Psoas muscle (tissue), 8 donors: Measurements from ENCODE around the gene SLC29A1. TPM values are rescaled to one million over a fixed set of nuclear protein-coding genes. Genes with fewer than 3 reads are reported as not detected.

Experiments
- ATAC-seq, 4 donors: fragments of 200-7000 bp; cut with Tn5 transposase; one replicate each; pipeline ENCODE4 v1.9.1; 2020; ENCODE audit warnings: moderate library complexity in 3 of 4, mild to moderate bottlenecking in 2 of 4
- DNase-seq, 2 donors: peaks; one replicate each; pipeline ENCODE4 v3.0.0-alpha.2; 2020
- H3K27ac ChIP-seq: fragments of 200-600 bp; one replicate; pipeline ENCODE4 v1.8.0; 2022
- H3K27me3 ChIP-seq, 3 donors: fragments of 200-600 bp in 1 of 3; one replicate each; pipeline versions ENCODE4 v1.6.1 to v1.8.0; 2013 to 2022; ENCODE audit warnings: low read length in 2 of 3, mild to moderate bottlenecking in 2 of 3, moderate library complexity in 1 of 3; ENCODE audit not compliant: insufficient read depth in 3 of 3
- H3K36me3 ChIP-seq, 2 donors: fragments of 200-600 bp in 1 of 2; one replicate each; pipeline versions ENCODE4 v1.6.1 to v1.8.0; 2013 to 2022; ENCODE audit warnings: low read depth in 1 of 2, mild to moderate bottlenecking in 1 of 2, moderate library complexity in 1 of 2; ENCODE audit not compliant: insufficient read depth in 1 of 2
- H3K4me1 ChIP-seq: fragments of 200-600 bp; one replicate; pipeline ENCODE4 v1.8.0; 2022
- H3K4me3 ChIP-seq: fragments of 200-600 bp; one replicate; pipeline ENCODE4 v1.8.0; 2022; ENCODE audit warnings: mild to moderate bottlenecking
- H3K9me3 ChIP-seq: fragments of 200-600 bp; one replicate; pipeline ENCODE4 v1.8.0; 2022
- WGBS, 3 donors: extraction: QIAGEN DNeasy Blood & Tissue Kit; methylation state at CpG; one replicate each; pipeline versions ENCODE4 v1.1.6 to v1.1.7; 2013; 5-methylcytosine and 5-hydroxymethylcytosine counted together
- intact Hi-C, 2 donors: fragments of 100-400 bp; cut with DNase I; formaldehyde crosslinking; loops; one replicate each; pipeline versions ENCODE4 v1.11.0 to v1.14.2; 2022
- polyA plus RNA-seq, 3 donors: library from polyadenylated mRNA; stranded (reverse); fragments of 200-250 nt; gene quantifications; one replicate each; pipeline ENCODE4 v1.2.3, GENCODE V29; 2013
- total RNA-seq, 4 donors: library from RNA; stranded (reverse); fragmentation: NEBNext Ultra II Directional in 2 of 4; extraction: Animal tissue kit (Norgen Biotek cat#: 25700) in 2 of 4; gene quantifications; one replicate each; pipeline versions ENCODE4 v1.2.1 to v1.2.4, GENCODE V29; 2021 to 2023
- TF ChIP-seq, protein P1 (sequence below): fragments of 200-600 bp; IDR thresholded peaks from one replicate; pipeline ENCODE4 v1.8.0; 2022; ENCODE audit warnings: antibody characterized with exemption
- donor health status: healthy with polysubstance abuse.
- donor health status: DM: no; HTN: no; CAD: no; lungs with moderate emphysema.
- donor health status: Bipolar disorder and iron deficiency.
- donor health status: healthy.
- donor health status: DM: yes; HTN: yes; CAD: no.
- donor health status: DM: no; HTN: no; CAD: no.
- donor health status: DM: no; HTN: no; CAD: no.
- donor health status: DM: yes; HTN: yes; CAD: no.

Gene SLC29A1
- total and polyA plus RNA-seq, 7 donors, result 29.1 to 80.7 (median 39.7) TPM

DNA sequence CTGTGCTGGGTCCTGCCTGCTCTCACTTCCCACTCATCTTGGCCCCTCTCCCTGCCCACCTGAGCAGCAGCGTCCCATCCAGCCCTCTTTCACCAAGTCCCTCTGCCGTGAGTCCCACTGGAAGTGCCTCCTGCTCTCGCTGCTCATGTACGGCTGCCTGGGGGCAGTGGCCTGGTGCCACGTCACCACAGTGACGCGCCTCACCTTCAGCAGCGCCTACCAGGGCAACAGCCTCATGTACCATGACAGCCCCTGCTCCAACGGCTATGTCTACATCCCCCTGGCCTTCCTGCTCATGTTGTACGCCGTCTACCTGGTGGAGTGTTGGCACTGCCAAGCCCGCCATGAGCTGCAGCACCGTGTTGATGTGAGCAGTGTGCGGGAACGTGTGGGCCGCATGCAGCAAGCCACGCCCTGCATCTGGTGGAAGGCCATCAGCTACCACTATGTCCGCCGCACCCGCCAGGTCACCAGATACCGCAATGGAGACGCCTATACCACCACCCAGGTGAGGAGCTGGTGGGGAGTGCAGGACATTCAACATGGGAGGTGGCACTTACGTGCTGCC, 49.7 kb downstream of the SLC29A1 start:
- H3K36me3 ChIP-seq, result no peaks in the 10 kb centered on the region
- H3K27me3 ChIP-seq, result peaks cover 0 to 46% (median 15%) of the 10 kb centered on the region in 3 donors
- no peak overlapping the region for H3K4me3 ChIP-seq
- H3K9me3 ChIP-seq, result no peaks in the 10 kb centered on the region
- TF ChIP-seq, protein P1, sequence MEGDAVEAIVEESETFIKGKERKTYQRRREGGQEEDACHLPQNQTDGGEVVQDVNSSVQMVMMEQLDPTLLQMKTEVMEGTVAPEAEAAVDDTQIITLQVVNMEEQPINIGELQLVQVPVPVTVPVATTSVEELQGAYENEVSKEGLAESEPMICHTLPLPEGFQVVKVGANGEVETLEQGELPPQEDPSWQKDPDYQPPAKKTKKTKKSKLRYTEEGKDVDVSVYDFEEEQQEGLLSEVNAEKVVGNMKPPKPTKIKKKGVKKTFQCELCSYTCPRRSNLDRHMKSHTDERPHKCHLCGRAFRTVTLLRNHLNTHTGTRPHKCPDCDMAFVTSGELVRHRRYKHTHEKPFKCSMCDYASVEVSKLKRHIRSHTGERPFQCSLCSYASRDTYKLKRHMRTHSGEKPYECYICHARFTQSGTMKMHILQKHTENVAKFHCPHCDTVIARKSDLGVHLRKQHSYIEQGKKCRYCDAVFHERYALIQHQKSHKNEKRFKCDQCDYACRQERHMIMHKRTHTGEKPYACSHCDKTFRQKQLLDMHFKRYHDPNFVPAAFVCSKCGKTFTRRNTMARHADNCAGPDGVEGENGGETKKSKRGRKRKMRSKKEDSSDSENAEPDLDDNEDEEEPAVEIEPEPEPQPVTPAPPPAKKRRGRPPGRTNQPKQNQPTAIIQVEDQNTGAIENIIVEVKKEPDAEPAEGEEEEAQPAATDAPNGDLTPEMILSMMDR, result no peak
- 84 to 86% (median 85%) methylated on average over 23 of the region's 23 CpGs for WGBS, 3 donors
- ATAC-seq (no peak), DNase-seq (peak in 1 of 2 donors; percentile 25)
- intact Hi-C loops, result no loop called here
- no peaks in the 10 kb centered on the region for H3K4me1 ChIP-seq
- no peak overlapping the region for H3K27ac ChIP-seq

DNA sequence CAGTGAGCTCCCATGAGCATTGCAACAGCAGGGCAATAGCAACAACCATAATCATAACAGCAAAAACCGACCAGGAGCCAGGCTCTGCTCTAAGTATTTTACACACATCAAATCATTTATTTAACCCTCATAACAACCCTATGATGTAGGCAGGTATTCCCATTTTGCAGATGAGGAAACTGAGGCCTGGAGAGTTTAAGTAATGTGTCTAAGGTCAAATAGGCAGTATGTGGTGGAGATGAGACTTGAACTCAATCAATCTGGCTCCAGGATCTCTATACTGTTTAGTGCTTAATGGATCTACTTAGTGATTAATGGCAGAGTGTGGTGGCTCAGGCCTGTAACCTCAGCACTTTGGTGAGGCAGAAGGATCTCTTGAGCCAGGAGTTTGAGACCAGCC, 50.2 kb downstream of the SLC29A1 start:
- no peak overlapping the region for H3K27ac ChIP-seq
- no peak for DNase-seq
- H3K9me3 ChIP-seq, result no peaks in the 10 kb centered on the region
- 63 to 66% (median 65%) methylated on average over 1 of the region's 1 CpG for WGBS, 3 donors
- H3K4me3 ChIP-seq, result no peak overlapping the region
- H3K4me1 ChIP-seq, result no peaks in the 10 kb centered on the region
- TF ChIP-seq, protein P1, result no peak
- no peaks in the 10 kb centered on the region for H3K36me3 ChIP-seq
- no peak for ATAC-seq
- H3K27me3 ChIP-seq, result peaks cover 0 to 46% (median 16%) of the 10 kb centered on the region in 3 donors
- intact Hi-C loops, result no loop called here

DNA sequence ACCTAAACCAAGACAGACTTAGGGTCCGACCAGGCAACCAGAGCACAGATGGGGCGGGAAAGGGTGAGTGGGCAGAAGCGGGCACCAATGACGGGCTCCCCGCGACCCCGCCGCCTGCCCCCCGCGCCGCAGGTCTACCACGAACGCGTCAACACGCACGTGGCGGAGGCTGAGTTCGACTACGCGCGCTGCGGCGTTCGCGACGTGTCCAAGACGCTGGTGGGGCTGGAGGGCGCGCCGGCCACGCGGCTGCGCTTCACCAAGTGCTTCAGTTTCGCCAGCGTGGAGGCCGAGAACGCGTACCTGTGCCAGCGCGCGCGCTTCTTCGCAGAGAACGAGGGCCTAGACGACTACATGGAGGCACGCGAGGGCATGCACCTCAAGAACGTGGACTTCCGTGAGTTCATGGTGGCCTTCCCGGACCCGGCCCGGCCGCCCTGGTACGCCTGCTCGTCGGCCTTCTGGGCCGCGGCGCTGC, 51.9 kb downstream of the SLC29A1 start:
- no peaks in the 10 kb centered on the region for H3K4me1 ChIP-seq
- WGBS, 3 donors, result 84 to 92% (median 87%) methylated on average over 55 to 59 of the region's 59 CpGs
- H3K36me3 ChIP-seq, result no peaks in the 10 kb centered on the region
- peak overlapping the region; percentile 61 for H3K4me3 ChIP-seq
- intact Hi-C loops, result no loop called here
- TF ChIP-seq, protein P1, result no peak
- H3K27me3 ChIP-seq, result peaks cover 0 to 34% (median 13%) of the 10 kb centered on the region in 3 donors
- no peak overlapping the region for H3K27ac ChIP-seq
- H3K9me3 ChIP-seq, result no peaks in the 10 kb centered on the region
- ATAC-seq (no peak), DNase-seq (peak in 1 of 2 donors; percentile 46)

DNA sequence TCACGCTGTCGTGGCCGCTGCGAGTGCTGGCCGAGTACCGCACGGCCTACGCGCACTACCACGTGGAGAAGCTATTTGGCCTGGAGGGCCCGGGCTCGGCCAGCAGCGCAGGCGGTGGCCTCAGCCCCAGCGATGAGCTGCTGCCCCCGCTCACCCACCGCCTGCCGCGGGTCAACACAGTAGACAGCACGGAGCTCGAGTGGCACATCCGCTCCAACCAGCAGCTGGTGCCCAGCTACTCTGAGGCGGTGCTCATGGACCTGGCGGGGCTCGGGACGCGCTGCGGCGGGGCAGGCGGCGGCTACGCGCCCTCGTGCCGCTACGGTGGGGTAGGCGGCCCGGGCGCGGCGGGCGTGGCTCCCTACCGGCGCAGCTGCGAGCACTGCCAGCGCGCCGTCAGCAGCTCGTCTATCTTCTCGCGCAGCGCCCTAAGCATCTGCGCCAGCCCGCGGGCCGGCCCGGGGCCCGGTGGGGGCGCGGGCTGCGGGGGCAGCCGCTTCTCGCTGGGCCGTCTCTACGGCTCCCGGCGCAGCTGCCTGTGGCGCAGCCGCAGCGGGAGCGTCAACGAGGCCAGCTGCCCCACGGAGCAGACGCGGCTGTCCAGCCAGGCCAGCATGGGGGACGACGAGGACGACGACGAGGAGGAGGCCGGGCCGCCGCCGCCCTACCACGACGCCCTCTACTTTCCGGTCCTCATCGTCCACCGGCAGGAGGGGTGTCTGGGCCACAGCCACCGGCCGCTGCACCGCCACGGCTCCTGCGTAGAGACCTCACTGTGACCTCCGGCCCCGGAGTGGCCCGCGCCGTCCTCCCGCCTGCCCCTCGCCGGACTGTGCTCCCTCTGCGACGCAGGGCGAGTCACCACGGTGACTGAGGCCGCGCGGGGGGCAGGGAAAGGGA, 52.6 kb downstream of the SLC29A1 start:
- no peaks in the 10 kb centered on the region for H3K9me3 ChIP-seq
- H3K36me3 ChIP-seq, result no peaks in the 10 kb centered on the region
- no peaks in the 10 kb centered on the region for H3K4me1 ChIP-seq
- ATAC-seq (peak; percentile 64 to 83 (median 76)), DNase-seq (peak in 1 of 2 donors; percentile 24)
- H3K27me3 ChIP-seq, result peaks cover 0 to 32% (median 13%) of the 10 kb centered on the region in 3 donors
- whole genome bisulfite sequencing, 3 donors, result 11 to 16% (median 14%) methylated on average over 70 to 109 of the region's 109 CpGs
- intact Hi-C loops, result no loop called here
- TF ChIP-seq, protein P1, result no peak
- peak overlapping the region; percentile 61 for H3K4me3 ChIP-seq
- no peak overlapping the region for H3K27ac ChIP-seq
